B cell (primary cell): ENCODE measurements around the gene MAP3K15. TPM values are rescaled to one million over a fixed set of nuclear protein-coding genes. Genes with fewer than 3 reads are reported as not detected.
"Not testable (repeated sequence)": the region's sequence is repeated elsewhere in the genome, so short reads cannot be mapped to it uniquely, and the experiment has no call there.

Source experiments
- ATAC-seq: fragments of 200-7000 bp; cut with Tn5 transposase; one replicate; pipeline ENCODE4 v1.10.0; 2021; ENCODE audit warnings: low read depth, mild to moderate bottlenecking, moderate number of reproducible peaks, moderate library complexity
- CTCF ChIA-PET: fragments of 350-600 bp; sonication (Branson Sonifier 250); formaldehyde crosslinking; loops from one replicate; lab custom pipeline; 2021; ENCODE audit warnings: antibody characterized with exemption, inconsistent platforms; lab: Charles Lee
- POLR2A ChIA-PET: fragments of 350-600 bp; sonication (Branson Sonifier 250); formaldehyde crosslinking; loops from one replicate; lab custom pipeline; 2021; ENCODE audit warnings: antibody characterized with exemption; lab: Charles Lee
- DNase-seq: peaks from one replicate; pipeline ENCODE4 v3.0.0; 2013
- H2AFZ ChIP-seq: 2 replicates; pipeline ENCODE4 v1.6.1; 2012; ENCODE audit warnings: mild to moderate bottlenecking, low read depth, low read length; ENCODE audit not compliant: insufficient read depth, poor library complexity, severe bottlenecking
- H3K27ac ChIP-seq, 2 donors: 1 replicate in 1 of 2; 2 replicates in 1 of 2; pipeline ENCODE4 v1.5.1; 2012 to 2013; ENCODE audit warnings: low read length in 2 of 2, mild to moderate bottlenecking in 2 of 2, moderate library complexity in 1 of 2
- H3K27me3 ChIP-seq, 4 experiments: fragments of 200-600 bp in 1 of 4; sonication (generic) in 1 of 4; replicated peaks in 1 of 4; 1 replicate in 2 of 4; 2 replicates in 2 of 4; pipeline versions ENCODE4 v1.6.1 to v1.7.0; 2013 to 2016; ENCODE audit warnings: low read length in 3 of 4, mild to moderate bottlenecking in 2 of 4, mixed read lengths in 1 of 4, moderate library complexity in 1 of 4; ENCODE audit not compliant: insufficient read depth in 4 of 4, control insufficient read depth in 3 of 4; ENCODE audit errors: control extremely low read depth in 1 of 4
- H3K36me3 ChIP-seq, 2 experiments: replicated peaks in 1 of 2; 1 replicate in 1 of 2; 2 replicates in 1 of 2; pipeline versions ENCODE4 v1.6.1 to v1.7.1; 2013; ENCODE audit warnings: low read length in 1 of 2; ENCODE audit not compliant: insufficient read depth in 2 of 2, control insufficient read depth in 1 of 2; ENCODE audit errors: control extremely low read depth in 1 of 2, extremely low read depth in 1 of 2
- H3K4me1 ChIP-seq, 2 donors: fragments of 200-600 bp in 1 of 2; sonication (generic) in 1 of 2; 1 replicate in 1 of 2; 2 replicates in 1 of 2; pipeline versions ENCODE4 v1.5.1 to v1.6.1; 2013 to 2017; ENCODE audit warnings: low read length in 2 of 2; ENCODE audit not compliant: control insufficient read depth in 2 of 2, insufficient read depth in 2 of 2
- H3K4me2 ChIP-seq: replicated peaks from 2 replicates; pipeline ENCODE3; 2012; ENCODE audit warnings: mild to moderate bottlenecking, low read depth, low read length; ENCODE audit not compliant: poor library complexity, severe bottlenecking
- H3K4me3 ChIP-seq, 5 experiments: fragments of 200-600 bp in 1 of 5; sonication (generic) in 1 of 5; 1 replicate in 3 of 5; 2 replicates in 2 of 5; pipeline versions ENCODE4 v1.5.1 to v1.7.0; 2011 to 2016; ENCODE audit warnings: low read length in 4 of 5, mild to moderate bottlenecking in 4 of 5, low read depth in 2 of 5, control low read depth in 1 of 5, moderate library complexity in 1 of 5; ENCODE audit not compliant: insufficient read depth in 1 of 5; ENCODE audit errors: control extremely low read depth in 1 of 5, extremely low read depth in 1 of 5
- H3K79me2 ChIP-seq: fragments of 200-600 bp; sonication (generic); one replicate; pipeline ENCODE4 v1.6.0; 2016; ENCODE audit warnings: low read length; ENCODE audit not compliant: control insufficient read depth, insufficient read depth
- H3K9ac ChIP-seq: fragments of 200-600 bp; sonication (generic); 2 replicates; pipeline ENCODE4 v1.6.1; 2017; ENCODE audit warnings: mild to moderate bottlenecking, low read length, moderate library complexity
- H3K9me3 ChIP-seq, 3 donors: one replicate each; pipeline versions ENCODE4 v1.6.1 to v1.7.1; 2013; ENCODE audit warnings: low read length in 2 of 3; ENCODE audit not compliant: control insufficient read depth in 2 of 3, insufficient read depth in 1 of 3; ENCODE audit errors: control extremely low read depth in 1 of 3
- H4K20me1 ChIP-seq: 2 replicates; pipeline ENCODE4 v1.6.0; 2012; ENCODE audit warnings: mild to moderate bottlenecking, low read length; ENCODE audit not compliant: insufficient read depth, control insufficient read depth, poor library complexity, severe bottlenecking
- H3K27ac Mint-ChIP-seq: one replicate; pipeline ENCODE4 v1.8.0; 2021; ENCODE audit warnings: mixed read lengths
- H3K27me3 Mint-ChIP-seq: one replicate; pipeline ENCODE4 v1.8.0; 2021; ENCODE audit warnings: mixed read lengths
- H3K4me1 Mint-ChIP-seq: one replicate; pipeline ENCODE4 v1.8.0; 2021; ENCODE audit warnings: mixed read lengths
- H3K4me3 Mint-ChIP-seq: one replicate; pipeline ENCODE4 v1.8.0; 2021; ENCODE audit warnings: mixed read lengths
- H3K9me3 Mint-ChIP-seq: one replicate; pipeline ENCODE4 v1.8.0; 2022; ENCODE audit warnings: mixed read lengths; ENCODE audit not compliant: insufficient read depth
- CTCF ChIP-seq: fragments of 200-600 bp; IDR thresholded peaks from one replicate; pipeline ENCODE4 v1.8.0; 2022; ENCODE audit warnings: antibody characterized with exemption, mild to moderate bottlenecking
- EZH2 ChIP-seq: IDR thresholded peaks from 2 replicates; pipeline ENCODE4 v1.6.1; 2012; ENCODE audit warnings: borderline replicate concordance, low read depth, mild to moderate bottlenecking, moderate library complexity, low read length; ENCODE audit not compliant: insufficient read depth, poor library complexity, severe bottlenecking
- WGBS: methylation state at CpG from one replicate; pipeline ENCODE4 v1.1.5; 2013; ENCODE audit warnings: missing lambda C conversion rate; ENCODE audit not compliant: insufficient coverage; 5-methylcytosine and 5-hydroxymethylcytosine counted together
- intact Hi-C: fragments of 100-400 bp; cut with micrococcal nuclease; formaldehyde crosslinking; loops from one replicate; pipeline ENCODE4 v1.10.0; 2022
- polyA plus RNA-seq: library from polyadenylated mRNA; depleted of rRNA; stranded (reverse); fragments of >200 nt; gene quantifications from 2 replicates; pipeline ENCODE4 v1.2.3, GENCODE V29; 2012
- total RNA-seq, 2 donors: library from RNA; stranded (reverse); fragments of 120-200 nt in 1 of 2; gene quantifications; 1 replicate in 1 of 2; 2 replicates in 1 of 2; pipeline versions ENCODE4 v1.2.3 to v1.2.4, GENCODE V29; 2013 to 2022

MAP3K15 gene
- total and polyA plus RNA-seq, 2 donors (not counting 1 experiment from before 2014, with no cell fraction given), result not detected

DNA sequence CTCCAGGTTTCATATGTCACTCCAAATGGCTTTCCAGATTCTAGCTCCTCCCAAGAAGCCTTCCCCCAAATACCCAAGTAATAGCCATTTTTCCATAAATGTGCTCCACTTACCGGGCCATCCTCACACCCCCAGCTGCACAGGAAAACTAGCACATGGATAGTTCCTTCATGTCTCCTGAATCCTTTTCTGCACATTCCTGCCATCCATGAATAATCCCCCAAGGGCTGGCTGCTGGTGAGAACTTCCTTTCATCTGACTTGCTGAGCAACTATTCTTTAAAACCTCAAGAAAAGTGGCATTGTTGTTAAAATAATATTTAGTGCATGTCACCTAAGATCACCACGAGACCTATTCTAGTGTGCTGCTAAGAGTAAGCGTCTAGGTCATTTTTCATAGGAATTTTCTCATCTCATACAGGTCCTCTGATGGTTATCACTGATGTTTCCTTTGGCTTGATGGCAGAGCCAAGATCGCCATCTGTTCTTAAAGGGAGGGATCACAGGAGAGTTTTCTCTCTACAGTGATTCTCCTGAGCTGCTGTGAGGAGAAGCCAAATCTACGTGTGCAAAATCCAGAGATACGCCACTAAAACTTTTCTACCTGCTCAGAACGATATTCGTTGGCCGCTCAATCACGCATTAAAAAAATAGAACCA, 71.3 kb downstream of the MAP3K15 start:
- H3K27me3 ChIP-seq, result no peaks in the 10 kb centered on the region
- H3K9ac ChIP-seq, result no peak overlapping the region
- no peak overlapping the region for H2AFZ ChIP-seq
- H3K9me3 ChIP-seq, result no peaks in the 10 kb centered on the region
- H3K36me3 ChIP-seq, result no peaks in the 10 kb centered on the region
- H3K4me3 ChIP-seq, result no peak overlapping the region
- ATAC-seq (no peak), DNase-seq (no peak)
- no peak overlapping the region for H3K27ac Mint-ChIP-seq
- no peaks in the 10 kb centered on the region for H3K9me3 Mint-ChIP-seq
- ChIA-PET POLR2A (no interaction called here), CTCF (no interaction called here)
- no peaks in the 10 kb centered on the region for H3K4me1 Mint-ChIP-seq
- peaks cover 10% of the 10 kb centered on the region for H3K27me3 Mint-ChIP-seq
- H3K4me1 ChIP-seq, result no peaks in the 10 kb centered on the region
- intact Hi-C loops, result no loop called here
- no peak overlapping the region for H3K4me3 Mint-ChIP-seq
- H3K79me2 ChIP-seq, result no peaks in the 10 kb centered on the region
- no peak overlapping the region for H3K4me2 ChIP-seq
- no peaks in the 10 kb centered on the region for H4K20me1 ChIP-seq
- 100% methylated on average over 1 of the region's 10 CpGs for WGBS
- TF ChIP-seq CTCF (no peak), EZH2 (no peak)
- no peak overlapping the region for H3K27ac ChIP-seq

GRCh38 chrX:19440713-19441112, 74.6 kb downstream of the MAP3K15 start:
- no peaks in the 10 kb centered on the region for H4K20me1 ChIP-seq
- H3K27ac ChIP-seq, result no peak overlapping the region
- Mint-ChIP-seq H3K9me3 (no peaks in the 10 kb centered on the region), H3K4me3 (no peak overlapping the region), H3K4me1 (no peaks in the 10 kb centered on the region), H3K27ac (no peak overlapping the region), H3K27me3 (peaks cover 8% of the 10 kb centered on the region)
- no peak overlapping the region for H3K9ac ChIP-seq
- H3K4me3 ChIP-seq, result no peak overlapping the region
- H2AFZ ChIP-seq, result no peak overlapping the region
- WGBS, result no CpG with 5 or more reads among the region's 3 CpGs
- DNase-seq (no peak), ATAC-seq (no peak)
- ChIA-PET CTCF (interaction anchor here (0.6 kb wide), 1 partner anchor 669 kb away, joined by 4 read pairs; no protein-coding TSS in a partner anchor), POLR2A (no interaction called here)
- H3K4me2 ChIP-seq, result no peak overlapping the region
- no peaks in the 10 kb centered on the region for H3K4me1 ChIP-seq
- H3K36me3 ChIP-seq, result no peaks in the 10 kb centered on the region
- H3K9me3 ChIP-seq, result no peaks in the 10 kb centered on the region
- no peaks in the 10 kb centered on the region for H3K27me3 ChIP-seq
- H3K79me2 ChIP-seq, result no peaks in the 10 kb centered on the region
- no peak for TF ChIP-seq EZH2
- TF ChIP-seq CTCF, result no peak
- intact Hi-C loops, result no loop called here

GRCh38 chrX:19422661-19423060, 92.6 kb downstream of the MAP3K15 start:
- H3K27me3 Mint-ChIP-seq, H3K27ac ChIP-seq, H3K79me2 ChIP-seq, H2AFZ ChIP-seq, H3K4me3 Mint-ChIP-seq, H3K9ac ChIP-seq, H3K4me1 ChIP-seq, H3K9me3 Mint-ChIP-seq, H3K9me3 ChIP-seq, DNase-seq, intact Hi-C loops, H3K36me3 ChIP-seq, H3K4me1 Mint-ChIP-seq, H3K4me3 ChIP-seq, POLR2A ChIA-PET, H4K20me1 ChIP-seq, ATAC-seq, H3K27me3 ChIP-seq, H3K4me2 ChIP-seq, H3K27ac Mint-ChIP-seq, CTCF ChIA-PET: not testable (repeated sequence)
- WGBS, result no CpG with 5 or more reads among the region's 4 CpGs
